ENCODE measurements around the gene SEMA5B. TPM values are rescaled to one million over a fixed set of nuclear protein-coding genes. Genes with fewer than 3 reads are reported as not detected.
A peak's percentile ranks its signal among the peaks of the same experiment; 100 is the strongest.

Gene SEMA5B
- polyA plus RNA-seq, 1 experiment: not detected

DNA sequence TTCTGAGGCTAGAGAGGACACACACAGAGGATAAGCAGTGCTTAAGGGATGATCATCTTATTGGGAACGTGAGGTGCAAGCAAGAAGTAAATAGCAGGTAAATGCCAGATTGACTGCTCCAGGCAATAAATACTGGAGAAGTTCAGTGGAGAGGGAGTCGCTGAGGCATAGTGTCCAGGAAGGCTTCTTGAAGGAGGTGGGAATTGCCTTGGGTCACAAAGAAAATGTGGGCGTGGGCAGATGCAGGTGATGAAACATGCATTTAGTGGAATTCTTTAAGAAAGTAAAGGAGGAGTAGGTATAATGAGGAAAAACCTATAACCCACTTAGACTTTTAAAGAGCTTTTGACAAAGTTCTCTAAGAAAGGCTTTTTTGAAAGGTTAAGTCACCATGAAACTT, 7.4 kb upstream of the SEMA5B start:
- peaks cover 37% of the 10 kb centered on the region for H3K27me3 ChIP-seq (ENCODE audit: control insufficient read depth, insufficient read depth, low read length)
- no peak overlapping the region for H3K4me3 ChIP-seq (ENCODE audit: low read depth, low read length)
- H3K36me3 ChIP-seq (ENCODE audit: control insufficient read depth, insufficient read depth, low read length): no peaks in the 10 kb centered on the region
- TF ChIP-seq, protein P1, sequence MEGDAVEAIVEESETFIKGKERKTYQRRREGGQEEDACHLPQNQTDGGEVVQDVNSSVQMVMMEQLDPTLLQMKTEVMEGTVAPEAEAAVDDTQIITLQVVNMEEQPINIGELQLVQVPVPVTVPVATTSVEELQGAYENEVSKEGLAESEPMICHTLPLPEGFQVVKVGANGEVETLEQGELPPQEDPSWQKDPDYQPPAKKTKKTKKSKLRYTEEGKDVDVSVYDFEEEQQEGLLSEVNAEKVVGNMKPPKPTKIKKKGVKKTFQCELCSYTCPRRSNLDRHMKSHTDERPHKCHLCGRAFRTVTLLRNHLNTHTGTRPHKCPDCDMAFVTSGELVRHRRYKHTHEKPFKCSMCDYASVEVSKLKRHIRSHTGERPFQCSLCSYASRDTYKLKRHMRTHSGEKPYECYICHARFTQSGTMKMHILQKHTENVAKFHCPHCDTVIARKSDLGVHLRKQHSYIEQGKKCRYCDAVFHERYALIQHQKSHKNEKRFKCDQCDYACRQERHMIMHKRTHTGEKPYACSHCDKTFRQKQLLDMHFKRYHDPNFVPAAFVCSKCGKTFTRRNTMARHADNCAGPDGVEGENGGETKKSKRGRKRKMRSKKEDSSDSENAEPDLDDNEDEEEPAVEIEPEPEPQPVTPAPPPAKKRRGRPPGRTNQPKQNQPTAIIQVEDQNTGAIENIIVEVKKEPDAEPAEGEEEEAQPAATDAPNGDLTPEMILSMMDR (IDR thresholded peaks at IDR 0.05; ENCODE audit: insufficient read depth, low read depth, low read length): no peak
- no peak for DNase-seq (ENCODE audit: low read depth)
- ChIA-PET CTCF (interaction anchor here (0.6 kb wide), 1 partner anchor 642 kb away, joined by 5 read pairs; no protein-coding TSS in a partner anchor), POLR2A (no interaction called here)

DNA sequence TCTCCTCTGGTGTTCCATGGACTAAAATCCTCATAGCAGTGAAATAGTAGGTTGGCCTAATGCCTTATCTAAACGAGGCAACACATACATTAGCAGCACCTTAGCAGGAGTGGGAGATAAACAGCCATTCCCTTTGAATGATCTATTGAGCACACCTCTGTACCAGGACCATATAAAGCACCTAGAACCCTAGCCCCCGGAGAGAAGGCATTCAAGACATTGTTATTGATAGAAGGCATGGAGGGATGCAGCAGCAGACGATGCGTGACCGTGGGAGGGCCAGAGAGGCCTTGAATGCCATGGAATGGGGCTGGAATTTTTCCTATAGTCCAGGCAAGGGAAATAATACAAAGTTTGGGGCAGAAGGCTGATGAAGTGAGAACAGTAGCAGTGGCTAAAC, 6.6 kb upstream of the SEMA5B start:
- ChIA-PET CTCF (no interaction called here), POLR2A (no interaction called here)
- Histone ChIP-seq H3K27me3 (ENCODE audit: control insufficient read depth, insufficient read depth, low read length) (peaks cover 42% of the 10 kb centered on the region), H3K4me3 (ENCODE audit: low read depth, low read length) (no peak overlapping the region), H3K36me3 (ENCODE audit: control insufficient read depth, insufficient read depth, low read length) (no peaks in the 10 kb centered on the region)
- TF ChIP-seq, protein P1 (IDR thresholded peaks at IDR 0.05; ENCODE audit: insufficient read depth, low read depth, low read length): no peak
- no peak for DNase-seq (ENCODE audit: low read depth)

DNA sequence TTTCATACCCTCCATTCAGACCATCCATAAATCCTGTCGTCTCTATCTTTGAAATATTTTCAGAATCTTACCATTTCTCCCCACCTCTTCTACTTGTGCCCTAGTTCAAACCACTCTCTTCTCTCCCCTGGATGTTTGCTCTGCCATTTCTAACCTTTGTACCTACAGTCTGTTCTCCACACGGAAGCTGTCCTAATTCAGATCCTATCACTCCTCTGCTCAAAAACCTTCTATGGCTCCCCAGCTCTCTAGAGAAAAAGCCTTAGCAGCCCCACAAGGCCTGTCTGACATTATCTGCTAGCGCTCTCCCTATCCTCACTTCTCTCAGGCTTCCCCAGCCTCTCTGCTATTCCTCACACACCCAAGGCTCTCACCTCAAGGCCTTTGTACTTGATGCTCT, 4.5 kb upstream of the SEMA5B start:
- ChIA-PET CTCF (interaction anchor here (0.9 to 2.1 kb wide), 3 partner anchors 13 to 1485 kb away, joined by 3 to 5 read pairs (median 3); no protein-coding TSS in a partner anchor), POLR2A (interaction anchor here (1.2 kb wide), 1 partner anchor 91 kb away, joined by 3 read pairs; no protein-coding TSS in a partner anchor)

DNA sequence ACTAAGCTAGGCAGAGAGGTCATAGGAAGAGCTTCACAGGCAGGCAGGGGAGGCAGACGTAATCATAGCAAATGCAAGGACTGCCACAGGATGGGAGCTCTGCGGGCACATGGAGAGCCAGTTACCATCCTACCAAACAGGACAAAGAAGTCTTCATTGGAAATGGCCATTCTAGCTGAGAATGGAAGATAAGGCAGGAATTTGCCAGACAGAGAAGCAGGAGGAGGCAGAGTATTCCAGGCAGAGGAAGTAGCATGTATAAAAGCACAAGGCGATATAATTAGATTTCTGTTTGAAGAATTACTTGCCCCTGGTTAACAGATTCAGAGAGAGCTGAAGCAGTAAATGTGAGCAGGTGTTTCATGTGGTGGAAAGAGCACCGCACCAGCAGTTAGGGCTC, 3.5 kb upstream of the SEMA5B start:
- Histone ChIP-seq H3K4me3 (ENCODE audit: low read depth, low read length) (no peak overlapping the region), H3K27me3 (ENCODE audit: control insufficient read depth, insufficient read depth, low read length) (peaks cover 51% of the 10 kb centered on the region), H3K36me3 (ENCODE audit: control insufficient read depth, insufficient read depth, low read length) (no peaks in the 10 kb centered on the region)
- DNase-seq (ENCODE audit: low read depth): no peak
- TF ChIP-seq, protein P1 (IDR thresholded peaks at IDR 0.05; ENCODE audit: insufficient read depth, low read depth, low read length): no peak
- CTCF ChIA-PET: interaction anchor here (2.1 to 4.1 kb wide), 2 partner anchors 11 to 89 kb away, joined by 5 to 33 read pairs; no protein-coding TSS in a partner anchor
- POLR2A ChIA-PET: no interaction called here

More for the DNA sequence above, 4.5 kb upstream of the SEMA5B start:
- no peak for DNase-seq (ENCODE audit: low read depth)
- H3K4me3 ChIP-seq (ENCODE audit: low read depth, low read length): no peak overlapping the region
- H3K27me3 ChIP-seq (ENCODE audit: control insufficient read depth, insufficient read depth, low read length): peaks cover 43% of the 10 kb centered on the region
- TF ChIP-seq, protein P1 (IDR thresholded peaks at IDR 0.05; ENCODE audit: insufficient read depth, low read depth, low read length): no peak
- H3K36me3 ChIP-seq (ENCODE audit: control insufficient read depth, insufficient read depth, low read length): no peaks in the 10 kb centered on the region

DNA sequence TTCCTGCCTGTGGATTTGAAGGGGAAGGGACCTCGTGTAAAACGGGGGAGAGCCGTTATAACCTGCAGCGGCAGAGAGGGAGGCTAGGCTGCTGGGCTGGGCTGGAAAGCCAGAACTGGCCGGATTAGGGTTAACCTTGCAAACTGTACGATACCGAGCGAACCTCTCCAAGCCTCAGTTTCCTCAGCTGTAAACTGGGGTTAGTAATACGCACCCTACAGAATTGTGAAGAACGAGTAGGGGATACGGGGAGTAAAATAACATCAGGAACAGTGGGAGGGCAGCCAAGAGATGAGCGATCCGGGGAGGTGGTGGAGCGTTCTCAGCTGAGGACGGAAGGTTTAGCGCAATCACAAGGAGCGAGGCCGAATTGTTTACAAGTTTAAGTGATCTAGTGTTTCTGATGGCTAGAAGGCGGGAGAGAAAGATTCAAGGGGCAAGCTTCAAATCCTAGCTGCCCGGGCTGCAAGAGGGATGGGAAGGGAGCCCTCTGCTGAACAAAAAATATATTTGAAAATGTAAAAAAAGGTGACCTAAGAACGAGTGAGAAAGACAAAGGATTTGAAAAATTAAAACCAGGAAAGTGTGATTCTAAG, 768 bp upstream of the SEMA5B start:
- peaks cover 69% of the 10 kb centered on the region for H3K27me3 ChIP-seq (ENCODE audit: control insufficient read depth, insufficient read depth, low read length)
- POLR2A ChIA-PET: no interaction called here
- peak overlapping the region; percentile 34 for H3K4me3 ChIP-seq (ENCODE audit: low read depth, low read length)
- CTCF ChIA-PET: interaction anchor here (0.6 to 4.1 kb wide), 26 partner anchors 8 to 548 kb away, joined by 3 to 46 read pairs (median 4); no protein-coding TSS in a partner anchor
- TF ChIP-seq, protein P1 (IDR thresholded peaks at IDR 0.05; ENCODE audit: insufficient read depth, low read depth, low read length): peak; percentile 61
- no peak for DNase-seq (ENCODE audit: low read depth)
- no peaks in the 10 kb centered on the region for H3K36me3 ChIP-seq (ENCODE audit: control insufficient read depth, insufficient read depth, low read length)

Data from BJ (cell line).